HG03571 (cell line): ENCODE measurements around the gene VCAM1.

Experiments
- ATAC-seq: cut with Tn5 transposase; IDR thresholded peaks from one replicate; pipeline ENCODE4 v1.9.1; 2021; ENCODE audit not compliant: unreplicated experiment

The VCAM1 gene

GRCh38 chr1:100721526-100722207 lies 2.1 kb downstream of the VCAM1 start:
- no peak for ATAC-seq

GRCh38 chr1:100722221-100722620 lies 2.7 kb downstream of the VCAM1 start:
- no peak for ATAC-seq

- ATAC-seq: no peak
Measured at GRCh38 chr1:100724281-100724680, 4.7 kb downstream of the VCAM1 start.

- ATAC-seq: no peak
Measured at GRCh38 chr1:100730130-100730529, 10.6 kb downstream of the VCAM1 start.

GRCh38 chr1:100731309-100731708 lies 11.8 kb downstream of the VCAM1 start:
- no peak for ATAC-seq

GRCh38 chr1:100731758-100732157 lies 12.2 kb downstream of the VCAM1 start:
- no peak for ATAC-seq

- ATAC-seq: no peak
Measured at GRCh38 chr1:100734676-100735075, 15.1 kb downstream of the VCAM1 start.

GRCh38 chr1:100735244-100735643 lies 15.7 kb downstream of the VCAM1 start:
- no peak for ATAC-seq

GRCh38 chr1:100736324-100736723 lies 16.8 kb downstream of the VCAM1 start:
- no peak for ATAC-seq

- no peak for ATAC-seq
Measured at GRCh38 chr1:100736746-100737145, 17.2 kb downstream of the VCAM1 start.

- ATAC-seq: no peak
Measured at GRCh38 chr1:100746542-100746932, 27.0 kb downstream of the VCAM1 start.

- no peak for ATAC-seq
Measured at GRCh38 chr1:100747771-100748170, 28.2 kb downstream of the VCAM1 start.

- no peak for ATAC-seq
Measured at GRCh38 chr1:100750005-100750885, 30.7 kb downstream of the VCAM1 start.

GRCh38 chr1:100752791-100753190 lies 33.2 kb downstream of the VCAM1 start:
- no peak for ATAC-seq

- ATAC-seq: no peak
Measured at GRCh38 chr1:100757946-100758345, 38.4 kb downstream of the VCAM1 start.

- ATAC-seq: no peak
Measured at GRCh38 chr1:100759188-100759587, 39.6 kb downstream of the VCAM1 start.

GRCh38 chr1:100760511-100760910 lies 41.0 kb downstream of the VCAM1 start:
- ATAC-seq: no peak

GRCh38 chr1:100762461-100762860 lies 42.9 kb downstream of the VCAM1 start:
- ATAC-seq: no peak

GRCh38 chr1:100767176-100767890 lies 47.8 kb downstream of the VCAM1 start:
- no peak for ATAC-seq

- ATAC-seq: no peak
Measured at GRCh38 chr1:100769323-100769722, 49.8 kb downstream of the VCAM1 start.

GRCh38 chr1:100769906-100770646 lies 50.5 kb downstream of the VCAM1 start:
- no peak for ATAC-seq
